ENCODE results near the gene HOXB2.

The HOXB2 gene

GRCh38 chr17:48578616-48579470, 33.9 kb upstream of the HOXB2 start:
- DNase-seq = no peak

GRCh38 chr17:48577946-48578615, 33.2 kb upstream of the HOXB2 start, which contains the start of gene HOXB4:
HOXB4 (minus strand) TSS chr17:48578350; CDS start chr17:48578319, 31 bp downstream.
- DNase-seq = no peak

- DNase-seq = no peak
These were observed 32.5 kb upstream of the HOXB2 start for GRCh38 chr17:48577330-48577945.

GRCh38 chr17:48576479-48577309, 31.8 kb upstream of the HOXB2 start:
- DNase-seq = no peak

GRCh38 chr17:48575673-48576478, 31.0 kb upstream of the HOXB2 start:
- no peak for DNase-seq

GRCh38 chr17:48575066-48575582, 30.2 kb upstream of the HOXB2 start:
- DNase-seq = no peak

GRCh38 chr17:48574505-48575065, 29.7 kb upstream of the HOXB2 start:
- DNase-seq = no peak

- DNase-seq = no peak
These were observed 27.0 kb upstream of the HOXB2 start for GRCh38 chr17:48571826-48572417.

- DNase-seq = no peak
These were observed 26.3 kb upstream of the HOXB2 start for GRCh38 chr17:48571024-48571818.

- DNase-seq = no peak
These were observed 25.6 kb upstream of the HOXB2 start for GRCh38 chr17:48570325-48571023.

GRCh38 chr17:48569674-48570324, 24.9 kb upstream of the HOXB2 start:
- no peak for DNase-seq

GRCh38 chr17:48569240-48569582, 24.3 kb upstream of the HOXB2 start:
- DNase-seq = no peak

GRCh38 chr17:48568499-48569239, 23.8 kb upstream of the HOXB2 start:
- DNase-seq = no peak

- no peak for DNase-seq
These were observed 22.9 kb upstream of the HOXB2 start for GRCh38 chr17:48567646-48568354.

GRCh38 chr17:48567209-48567608, 22.3 kb upstream of the HOXB2 start:
- no peak for DNase-seq

GRCh38 chr17:48566717-48567116, 21.8 kb upstream of the HOXB2 start:
- DNase-seq = no peak

GRCh38 chr17:48565925-48566710, 21.2 kb upstream of the HOXB2 start:
- DNase-seq = no peak
